ENCODE measurements around the gene IL1RAPL1. TPM values are rescaled to one million over a fixed set of nuclear protein-coding genes. Genes with fewer than 3 reads are reported as not detected.

Gene IL1RAPL1
- polyA plus RNA-seq, 2 of the 4 experiments (the other 2 are of a cell fraction): not detected

DNA sequence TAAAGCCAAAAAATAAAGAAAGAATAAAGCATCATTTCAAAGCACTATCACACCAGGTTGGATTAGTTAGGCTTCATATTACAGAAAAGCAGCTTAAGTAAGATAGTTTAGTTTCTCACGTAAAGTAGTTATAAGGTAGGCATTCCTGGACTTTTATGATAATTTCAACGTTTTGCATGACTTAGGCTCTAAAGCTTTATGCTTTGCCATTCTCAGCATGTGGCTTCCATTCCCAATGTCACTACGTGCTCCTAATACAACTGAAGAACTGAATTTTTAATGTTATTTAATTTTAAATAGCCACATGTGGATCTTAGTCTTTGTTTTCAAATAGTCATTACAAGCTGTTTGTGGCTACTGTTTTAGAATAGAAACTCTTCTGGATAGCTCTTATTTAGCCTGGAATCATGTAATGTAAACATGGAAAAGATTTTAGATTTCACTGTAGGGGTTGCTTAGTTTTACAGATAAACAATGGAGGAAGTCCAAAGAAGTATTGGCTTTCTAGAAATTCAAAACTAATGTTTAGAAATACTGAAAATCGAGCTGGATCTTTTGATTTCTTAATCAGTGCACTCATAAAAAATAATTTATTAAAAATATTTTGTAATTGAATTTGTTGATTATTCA, 710.0 kb downstream of the IL1RAPL1 start:
- ATAC-seq (no peak), DNase-seq (ENCODE audit: low read depth in 1 of 2, low spot score in 1 of 2) (no peak), FAIRE-seq (no peak)
- H3K4me3 ChIP-seq: no peak overlapping the region
- H3K4me1 ChIP-seq: no peaks in the 10 kb centered on the region
- no peak overlapping the region for H3K27ac ChIP-seq
- TF ChIP-seq, protein P1, sequence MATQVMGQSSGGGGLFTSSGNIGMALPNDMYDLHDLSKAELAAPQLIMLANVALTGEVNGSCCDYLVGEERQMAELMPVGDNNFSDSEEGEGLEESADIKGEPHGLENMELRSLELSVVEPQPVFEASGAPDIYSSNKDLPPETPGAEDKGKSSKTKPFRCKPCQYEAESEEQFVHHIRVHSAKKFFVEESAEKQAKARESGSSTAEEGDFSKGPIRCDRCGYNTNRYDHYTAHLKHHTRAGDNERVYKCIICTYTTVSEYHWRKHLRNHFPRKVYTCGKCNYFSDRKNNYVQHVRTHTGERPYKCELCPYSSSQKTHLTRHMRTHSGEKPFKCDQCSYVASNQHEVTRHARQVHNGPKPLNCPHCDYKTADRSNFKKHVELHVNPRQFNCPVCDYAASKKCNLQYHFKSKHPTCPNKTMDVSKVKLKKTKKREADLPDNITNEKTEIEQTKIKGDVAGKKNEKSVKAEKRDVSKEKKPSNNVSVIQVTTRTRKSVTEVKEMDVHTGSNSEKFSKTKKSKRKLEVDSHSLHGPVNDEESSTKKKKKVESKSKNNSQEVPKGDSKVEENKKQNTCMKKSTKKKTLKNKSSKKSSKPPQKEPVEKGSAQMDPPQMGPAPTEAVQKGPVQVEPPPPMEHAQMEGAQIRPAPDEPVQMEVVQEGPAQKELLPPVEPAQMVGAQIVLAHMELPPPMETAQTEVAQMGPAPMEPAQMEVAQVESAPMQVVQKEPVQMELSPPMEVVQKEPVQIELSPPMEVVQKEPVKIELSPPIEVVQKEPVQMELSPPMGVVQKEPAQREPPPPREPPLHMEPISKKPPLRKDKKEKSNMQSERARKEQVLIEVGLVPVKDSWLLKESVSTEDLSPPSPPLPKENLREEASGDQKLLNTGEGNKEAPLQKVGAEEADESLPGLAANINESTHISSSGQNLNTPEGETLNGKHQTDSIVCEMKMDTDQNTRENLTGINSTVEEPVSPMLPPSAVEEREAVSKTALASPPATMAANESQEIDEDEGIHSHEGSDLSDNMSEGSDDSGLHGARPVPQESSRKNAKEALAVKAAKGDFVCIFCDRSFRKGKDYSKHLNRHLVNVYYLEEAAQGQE (IDR thresholded peaks at IDR 0.05): no peak
- TF ChIP-seq HOXB13 (CRISPR knock-in tag; IDR thresholded peaks at IDR 0.05; ENCODE audit: low read depth) (no peak), ZFP36 (IDR thresholded peaks at IDR 0.05; ENCODE audit: borderline replicate concordance, partially characterized antibody) (no peak), HDAC2 (IDR thresholded peaks at IDR 0.05) (no peak), RFX5 (IDR thresholded peaks at IDR 0.05) (no peak), TP53 (CRISPR knock-in tag; IDR thresholded peaks at IDR 0.05) (no peak), POLR2AphosphoS2 (conservative IDR thresholded peaks at IDR 0.05; ENCODE audit: low read length) (no peak), GATA3 (IDR thresholded peaks at IDR 0.05; ENCODE audit: borderline replicate concordance) (no peak), HOXA7 (CRISPR knock-in tag; IDR thresholded peaks at IDR 0.05) (no peak), ESRRA (IDR thresholded peaks at IDR 0.05; ENCODE audit: borderline replicate concordance, low read length) (no peak), FOXS1 (CRISPR knock-in tag; IDR thresholded peaks at IDR 0.05) (no peak)
- TF ChIP-seq, protein P2, sequence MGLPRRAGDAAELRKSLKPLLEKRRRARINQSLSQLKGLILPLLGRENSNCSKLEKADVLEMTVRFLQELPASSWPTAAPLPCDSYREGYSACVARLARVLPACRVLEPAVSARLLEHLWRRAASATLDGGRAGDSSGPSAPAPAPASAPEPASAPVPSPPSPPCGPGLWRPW (IDR thresholded peaks at IDR 0.05): no peak
- TF ChIP-seq, protein P3, sequence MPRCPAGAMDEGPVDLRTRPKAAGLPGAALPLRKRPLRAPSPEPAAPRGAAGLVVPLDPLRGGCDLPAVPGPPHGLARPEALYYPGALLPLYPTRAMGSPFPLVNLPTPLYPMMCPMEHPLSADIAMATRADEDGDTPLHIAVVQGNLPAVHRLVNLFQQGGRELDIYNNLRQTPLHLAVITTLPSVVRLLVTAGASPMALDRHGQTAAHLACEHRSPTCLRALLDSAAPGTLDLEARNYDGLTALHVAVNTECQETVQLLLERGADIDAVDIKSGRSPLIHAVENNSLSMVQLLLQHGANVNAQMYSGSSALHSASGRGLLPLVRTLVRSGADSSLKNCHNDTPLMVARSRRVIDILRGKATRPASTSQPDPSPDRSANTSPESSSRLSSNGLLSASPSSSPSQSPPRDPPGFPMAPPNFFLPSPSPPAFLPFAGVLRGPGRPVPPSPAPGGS (IDR thresholded peaks at IDR 0.05): no peak
- ChIA-PET CTCF (no interaction called here), POLR2A (no interaction called here)
- WGBS (ENCODE audit: missing lambda C conversion rate): 35% methylated on average over 4 of the region's 4 CpGs
- no peaks in the 10 kb centered on the region for H3K9me3 ChIP-seq
- H3K4me2 ChIP-seq: no peak overlapping the region

DNA sequence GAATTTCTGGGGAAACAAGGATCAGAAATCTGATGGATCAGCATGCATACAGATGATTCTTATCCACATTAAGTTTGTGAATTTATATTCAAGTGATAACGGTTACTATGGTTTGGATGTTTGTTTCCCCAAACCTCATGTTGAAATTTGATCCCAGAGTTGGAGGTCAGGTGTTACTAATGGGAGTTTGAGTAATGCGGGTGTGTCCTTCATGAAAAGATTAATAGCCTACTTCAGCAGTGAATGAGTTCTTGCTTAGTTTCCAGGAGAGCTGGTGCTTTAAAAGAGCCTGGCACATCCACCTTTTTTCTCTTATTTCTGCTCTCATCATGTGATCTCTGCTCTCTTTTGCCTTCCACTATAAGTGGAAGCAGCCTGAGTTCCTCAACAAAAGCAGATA, 712.4 kb downstream of the IL1RAPL1 start:
- CTCF ChIA-PET: no interaction called here
- peak in 1 of 2 experiments; percentile 2 for DNase-seq (ENCODE audit: low read depth in 1 of 2, low spot score in 1 of 2)
- no peaks in the 10 kb centered on the region for H3K4me1 ChIP-seq
- H3K4me2 ChIP-seq: no peak overlapping the region
- FAIRE-seq: peak; percentile 96
- 31% methylated on average over 2 of the region's 2 CpGs for WGBS (ENCODE audit: missing lambda C conversion rate)
- no peak overlapping the region for H3K4me3 ChIP-seq
- no peak for TF ChIP-seq SMC3 (IDR thresholded peaks at IDR 0.05)
- POLR2A ChIA-PET: no interaction called here
- H3K27ac ChIP-seq: no peak overlapping the region
- no peak for ATAC-seq
- H3K9me3 ChIP-seq: no peaks in the 10 kb centered on the region

DNA sequence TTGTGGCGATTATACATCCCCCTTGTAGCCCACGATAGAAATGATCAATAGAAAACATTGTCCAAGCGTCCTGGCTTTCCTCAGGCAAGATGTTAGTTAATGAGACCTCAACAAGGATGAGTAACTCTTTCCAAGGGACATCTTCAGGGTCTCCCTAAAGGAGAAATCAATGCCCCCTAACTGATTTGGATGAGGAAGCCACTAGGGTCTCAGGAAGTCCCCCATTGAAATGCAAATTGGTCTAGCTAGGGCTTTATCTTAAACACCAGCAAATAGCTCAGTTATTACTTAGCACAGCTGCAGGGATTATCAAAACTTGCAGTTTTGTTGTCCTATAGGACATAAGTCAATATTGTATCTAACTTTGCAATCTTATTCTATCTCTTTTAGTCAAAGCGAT, 721.5 kb downstream of the IL1RAPL1 start:
- CTCF ChIA-PET: no interaction called here
- Histone ChIP-seq H3K27ac (no peak overlapping the region), H3K4me2 (no peak overlapping the region), H3K9me3 (no peaks in the 10 kb centered on the region), H3K4me3 (no peak overlapping the region), H3K4me1 (no peaks in the 10 kb centered on the region)
- no peak for DNase-seq (ENCODE audit: low read depth in 1 of 2, low spot score in 1 of 2)
- POLR2A ChIA-PET: no interaction called here
- 42% methylated on average over 4 of the region's 4 CpGs for WGBS (ENCODE audit: missing lambda C conversion rate)
- FAIRE-seq: no peak
- no peak for ATAC-seq
- TF ChIP-seq NPAS2 (CRISPR knock-in tag; IDR thresholded peaks at IDR 0.05; ENCODE audit: borderline replicate concordance) (no peak), CEBPB (IDR thresholded peaks at IDR 0.05) (no peak)
- TF ChIP-seq, protein P4, sequence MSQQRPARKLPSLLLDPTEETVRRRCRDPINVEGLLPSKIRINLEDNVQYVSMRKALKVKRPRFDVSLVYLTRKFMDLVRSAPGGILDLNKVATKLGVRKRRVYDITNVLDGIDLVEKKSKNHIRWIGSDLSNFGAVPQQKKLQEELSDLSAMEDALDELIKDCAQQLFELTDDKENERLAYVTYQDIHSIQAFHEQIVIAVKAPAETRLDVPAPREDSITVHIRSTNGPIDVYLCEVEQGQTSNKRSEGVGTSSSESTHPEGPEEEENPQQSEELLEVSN (IDR thresholded peaks at IDR 0.05; ENCODE audit: borderline replicate concordance, low read depth): no peak
